ENCODE data around the gene CRCP. TPM values are rescaled to one million over a fixed set of nuclear protein-coding genes. Genes with fewer than 3 reads are reported as not detected.

Gene CRCP
- total and polyA plus RNA-seq, 7 experiments from 2014 or later = 27.3 to 37.9 (median 32.1) TPM

DNA sequence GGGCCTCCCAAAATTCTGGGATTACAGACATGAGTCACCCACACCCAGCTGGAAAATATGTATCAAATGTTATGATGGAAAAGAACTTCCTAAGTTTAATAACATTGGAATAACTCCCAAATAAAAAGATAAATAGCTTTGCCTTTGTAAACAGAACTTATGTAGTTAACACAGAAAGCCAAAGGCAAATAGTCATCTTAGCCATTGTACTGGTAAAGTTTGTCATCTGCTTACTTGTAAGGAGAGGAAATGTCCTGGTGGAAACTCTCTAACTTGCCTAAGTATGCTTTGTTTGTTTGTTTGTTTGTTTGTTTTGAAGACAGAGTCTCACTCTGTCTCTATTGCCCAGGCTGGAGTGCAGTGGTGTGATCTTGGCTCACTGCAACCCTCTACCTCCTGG is 66.7 kb downstream of the CRCP start:
- POLR2A ChIA-PET = no interaction called here
- peaks cover 0 to 3% (median 0%) of the 10 kb centered on the region in 5 donors for H3K36me3 Mint-ChIP-seq
- H3K4me3 Mint-ChIP-seq = no peak overlapping the region
- H3K4me1 Mint-ChIP-seq = no peaks in the 10 kb centered on the region
- no peak for ATAC-seq
- no peak for DNase-seq
- intact Hi-C loops (cut with micrococcal nuclease) = no loop called here
- H3K27me3 ChIP-seq (ENCODE audit: control insufficient read depth in 2 of 2, insufficient read depth in 2 of 2, low read length in 2 of 2) = no peaks in the 10 kb centered on the region
- H3K4me1 ChIP-seq (ENCODE audit: control insufficient read depth in 2 of 2, insufficient read depth in 2 of 2, low read length in 2 of 2) = no peaks in the 10 kb centered on the region
- H3K9me3 ChIP-seq (ENCODE audit: control insufficient read depth in 2 of 3, low read length in 3 of 3) = no peaks in the 10 kb centered on the region
- CTCF ChIA-PET = no interaction called here
- peaks cover 0 to 6% (median 2%) of the 10 kb centered on the region in 11 donors for H3K9me3 Mint-ChIP-seq
- no peaks in the 10 kb centered on the region for H3K27me3 Mint-ChIP-seq
- no peaks in the 10 kb centered on the region for H3K36me3 ChIP-seq (ENCODE audit: control insufficient read depth in 2 of 3, insufficient read depth in 3 of 3, low read length in 3 of 3)
- H3K27ac ChIP-seq (ENCODE audit: low read depth, low read length) = no peak overlapping the region
- no peak overlapping the region for H3K4me3 ChIP-seq (ENCODE audit: low read length)
- H3K27ac Mint-ChIP-seq = no peak overlapping the region

- CTCF ChIA-PET = no interaction called here
- H3K36me3 ChIP-seq (ENCODE audit: control insufficient read depth in 2 of 3, insufficient read depth in 3 of 3, low read length in 3 of 3) = no peaks in the 10 kb centered on the region
Observed at GRCh38 chr7:66181845-66182244, 67.2 kb downstream of the CRCP start.

GRCh38 chr7:66182920-66183319 is 68.3 kb downstream of the CRCP start:
- Mint-ChIP-seq H3K36me3 (peaks cover 0 to 3% (median 0%) of the 10 kb centered on the region in 5 donors), H3K27me3 (no peaks in the 10 kb centered on the region), H3K9me3 (peaks cover 0 to 6% (median 2%) of the 10 kb centered on the region in 11 donors), H3K27ac (no peak overlapping the region), H3K4me1 (no peaks in the 10 kb centered on the region), H3K4me3 (no peak overlapping the region)
- intact Hi-C loops (cut with micrococcal nuclease) = no loop called here
- Histone ChIP-seq H3K4me3 (ENCODE audit: low read length) (no peak overlapping the region), H3K36me3 (ENCODE audit: control insufficient read depth in 2 of 3, insufficient read depth in 3 of 3, low read length in 3 of 3) (no peaks in the 10 kb centered on the region), H3K9me3 (ENCODE audit: control insufficient read depth in 2 of 3, low read length in 3 of 3) (no peaks in the 10 kb centered on the region), H3K27me3 (ENCODE audit: control insufficient read depth in 2 of 2, insufficient read depth in 2 of 2, low read length in 2 of 2) (no peaks in the 10 kb centered on the region), H3K27ac (ENCODE audit: low read depth, low read length) (no peak overlapping the region), H3K4me1 (ENCODE audit: control insufficient read depth in 2 of 2, insufficient read depth in 2 of 2, low read length in 2 of 2) (no peaks in the 10 kb centered on the region)
- ChIA-PET CTCF (no interaction called here), POLR2A (interaction anchor here (0.6 kb wide), 1 partner anchor 9 kb away, joined by 3 read pairs; no protein-coding TSS in a partner anchor)
- no peak for DNase-seq
- ATAC-seq = no peak

More at GRCh38 chr7:66181845-66182244, 67.2 kb downstream of the CRCP start:
- Mint-ChIP-seq H3K4me1 (no peaks in the 10 kb centered on the region), H3K9me3 (peaks cover 0 to 6% (median 2%) of the 10 kb centered on the region in 11 donors), H3K27me3 (no peaks in the 10 kb centered on the region), H3K4me3 (no peak overlapping the region), H3K27ac (no peak overlapping the region), H3K36me3 (peaks cover 0 to 3% (median 0%) of the 10 kb centered on the region in 5 donors)
- no peaks in the 10 kb centered on the region for H3K4me1 ChIP-seq (ENCODE audit: control insufficient read depth in 2 of 2, insufficient read depth in 2 of 2, low read length in 2 of 2)
- H3K27me3 ChIP-seq (ENCODE audit: control insufficient read depth in 2 of 2, insufficient read depth in 2 of 2, low read length in 2 of 2) = no peaks in the 10 kb centered on the region
- no peak for ATAC-seq
- H3K27ac ChIP-seq (ENCODE audit: low read depth, low read length) = no peak overlapping the region
- no peaks in the 10 kb centered on the region for H3K9me3 ChIP-seq (ENCODE audit: control insufficient read depth in 2 of 3, low read length in 3 of 3)
- no peak for DNase-seq
- POLR2A ChIA-PET = no interaction called here
- no peak overlapping the region for H3K4me3 ChIP-seq (ENCODE audit: low read length)
- intact Hi-C loops (cut with micrococcal nuclease) = no loop called here

- Histone ChIP-seq H3K4me3 (ENCODE audit: low read length) (no peak overlapping the region), H3K9me3 (ENCODE audit: control insufficient read depth in 2 of 3, low read length in 3 of 3) (no peaks in the 10 kb centered on the region), H3K4me1 (ENCODE audit: control insufficient read depth in 2 of 2, insufficient read depth in 2 of 2, low read length in 2 of 2) (no peaks in the 10 kb centered on the region), H3K27ac (ENCODE audit: low read depth, low read length) (no peak overlapping the region), H3K36me3 (ENCODE audit: control insufficient read depth in 2 of 3, insufficient read depth in 3 of 3, low read length in 3 of 3) (no peaks in the 10 kb centered on the region), H3K27me3 (ENCODE audit: control insufficient read depth in 2 of 2, insufficient read depth in 2 of 2, low read length in 2 of 2) (no peaks in the 10 kb centered on the region)
- Mint-ChIP-seq H3K4me1 (peaks cover 0 to 2% (median 0%) of the 10 kb centered on the region in 7 donors), H3K4me3 (no peak overlapping the region), H3K36me3 (peaks cover 0 to 7% (median 3%) of the 10 kb centered on the region in 5 donors), H3K27ac (no peak overlapping the region), H3K9me3 (peaks cover 0 to 8% (median 3%) of the 10 kb centered on the region in 11 donors), H3K27me3 (peaks cover 0 to 4% (median 0%) of the 10 kb centered on the region in 5 donors)
- DNase-seq (no peak), ATAC-seq (no peak)
- POLR2A ChIA-PET = no interaction called here
- intact Hi-C loops (cut with micrococcal nuclease) = no loop called here
- CTCF ChIA-PET = no interaction called here
Observed at GRCh38 chr7:66183700-66184099, 69.1 kb downstream of the CRCP start.

GRCh38 chr7:66185680-66186187 is 71.1 kb downstream of the CRCP start:
- Histone ChIP-seq H3K4me3 (ENCODE audit: low read length) (no peak overlapping the region), H3K4me1 (ENCODE audit: control insufficient read depth in 2 of 2, insufficient read depth in 2 of 2, low read length in 2 of 2) (no peaks in the 10 kb centered on the region), H3K27me3 (ENCODE audit: control insufficient read depth in 2 of 2, insufficient read depth in 2 of 2, low read length in 2 of 2) (no peaks in the 10 kb centered on the region), H3K9me3 (ENCODE audit: control insufficient read depth in 2 of 3, low read length in 3 of 3) (no peaks in the 10 kb centered on the region), H3K36me3 (ENCODE audit: control insufficient read depth in 2 of 3, insufficient read depth in 3 of 3, low read length in 3 of 3) (no peaks in the 10 kb centered on the region), H3K27ac (ENCODE audit: low read depth, low read length) (no peak overlapping the region)
- intact Hi-C loops (cut with micrococcal nuclease) = no loop called here
- ATAC-seq = no peak
- ChIA-PET CTCF (no interaction called here), POLR2A (no interaction called here)
- DNase-seq = no peak
- Mint-ChIP-seq H3K27ac (no peak overlapping the region), H3K4me3 (no peak overlapping the region), H3K4me1 (peaks cover 0 to 3% (median 0%) of the 10 kb centered on the region in 7 donors), H3K36me3 (peaks cover 0 to 9% (median 4%) of the 10 kb centered on the region in 5 donors), H3K27me3 (peaks cover 0 to 8% (median 0%) of the 10 kb centered on the region in 5 donors), H3K9me3 (peaks cover 0 to 9% (median 3%) of the 10 kb centered on the region in 11 donors)

GRCh38 chr7:66186991-66187390 is 72.3 kb downstream of the CRCP start:
- Histone ChIP-seq H3K4me1 (ENCODE audit: control insufficient read depth in 2 of 2, insufficient read depth in 2 of 2, low read length in 2 of 2) (no peaks in the 10 kb centered on the region), H3K36me3 (ENCODE audit: control insufficient read depth in 2 of 3, insufficient read depth in 3 of 3, low read length in 3 of 3) (no peaks in the 10 kb centered on the region), H3K27me3 (ENCODE audit: control insufficient read depth in 2 of 2, insufficient read depth in 2 of 2, low read length in 2 of 2) (no peaks in the 10 kb centered on the region), H3K4me3 (ENCODE audit: low read length) (no peak overlapping the region), H3K9me3 (ENCODE audit: control insufficient read depth in 2 of 3, low read length in 3 of 3) (no peaks in the 10 kb centered on the region), H3K27ac (ENCODE audit: low read depth, low read length) (no peak overlapping the region)
- DNase-seq (no peak), ATAC-seq (no peak)
- peaks cover 0 to 9% (median 3%) of the 10 kb centered on the region in 11 donors for H3K9me3 Mint-ChIP-seq
- POLR2A ChIA-PET = no interaction called here
- H3K27ac Mint-ChIP-seq = no peak overlapping the region
- intact Hi-C loops (cut with micrococcal nuclease) = no loop called here
- peaks cover 0 to 9% (median 4%) of the 10 kb centered on the region in 5 donors for H3K36me3 Mint-ChIP-seq
- CTCF ChIA-PET = interaction anchor here (0.6 kb wide), 1 partner anchor 565 kb away, joined by 3 read pairs; no protein-coding TSS in a partner anchor
- no peak overlapping the region for H3K4me3 Mint-ChIP-seq
- H3K27me3 Mint-ChIP-seq = peaks cover 0 to 8% (median 0%) of the 10 kb centered on the region in 5 donors
- peaks cover 0 to 3% (median 0%) of the 10 kb centered on the region in 7 donors for H3K4me1 Mint-ChIP-seq

- ChIA-PET CTCF (no interaction called here), POLR2A (interaction anchor here (0.6 to 0.9 kb wide), 2 partner anchors 9 to 17 kb away, joined by 3 read pairs; partner anchors contain the start of gene TPST1)
- Mint-ChIP-seq H3K36me3 (peaks cover 0 to 9% (median 4%) of the 10 kb centered on the region in 5 donors), H3K4me1 (peaks cover 0 to 3% (median 0%) of the 10 kb centered on the region in 7 donors), H3K9me3 (peaks cover 0 to 9% (median 3%) of the 10 kb centered on the region in 11 donors), H3K4me3 (no peak overlapping the region), H3K27me3 (peaks cover 0 to 8% (median 0%) of the 10 kb centered on the region in 5 donors), H3K27ac (no peak overlapping the region)
- no peaks in the 10 kb centered on the region for H3K36me3 ChIP-seq (ENCODE audit: control insufficient read depth in 2 of 3, insufficient read depth in 3 of 3, low read length in 3 of 3)
- ATAC-seq (no peak), DNase-seq (no peak)
- no peak overlapping the region for H3K27ac ChIP-seq (ENCODE audit: low read depth, low read length)
- intact Hi-C loops (cut with micrococcal nuclease) = no loop called here
- H3K4me3 ChIP-seq (ENCODE audit: low read length) = no peak overlapping the region
- H3K27me3 ChIP-seq (ENCODE audit: control insufficient read depth in 2 of 2, insufficient read depth in 2 of 2, low read length in 2 of 2) = no peaks in the 10 kb centered on the region
- H3K4me1 ChIP-seq (ENCODE audit: control insufficient read depth in 2 of 2, insufficient read depth in 2 of 2, low read length in 2 of 2) = no peaks in the 10 kb centered on the region
- no peaks in the 10 kb centered on the region for H3K9me3 ChIP-seq (ENCODE audit: control insufficient read depth in 2 of 3, low read length in 3 of 3)
Observed at GRCh38 chr7:66187905-66188304, 73.3 kb downstream of the CRCP start.

Data from naive thymus-derived CD4-positive, alpha-beta T cell (primary cell).